ENCODE results near the gene IGFN1. TPM values are rescaled to one million over a fixed set of nuclear protein-coding genes. Genes with fewer than 3 reads are reported as not detected.

Gene IGFN1
- total and polyA plus RNA-seq, 2 donors (not counting 3 experiments of a cell fraction or from before 2014, with no cell fraction given): not detected

- H4K20me1 ChIP-seq (replicated peaks; ENCODE audit: control insufficient read depth, extremely low read depth, insufficient read depth, low read length): no peaks in the 10 kb centered on the region
- no peaks in the 10 kb centered on the region for H3K36me3 ChIP-seq (ENCODE audit: control insufficient read depth in 2 of 2, extremely low read depth in 1 of 2, insufficient read depth in 2 of 2, low read length in 2 of 2)
- no TSS peak for BruUV-seq (replicated peaks)
- H3K79me2 ChIP-seq (ENCODE audit: control insufficient read depth, insufficient read depth, low read length): no peaks in the 10 kb centered on the region
- H2AFZ ChIP-seq (ENCODE audit: low read depth, low read length): peak overlapping the region; percentile 99
- H3K4me3 ChIP-seq (replicated peaks in 1 of 3; ENCODE audit: insufficient read depth in 1 of 3, low read depth in 1 of 3, low read length in 3 of 3): peak overlapping the region; percentile 51 to 57 (median 55)
- DNase-seq (ENCODE audit: low read depth, low spot score) (peak; percentile 40), FAIRE-seq (peak; percentile 53)
- H3K27me3 ChIP-seq (ENCODE audit: control insufficient read depth in 2 of 2, insufficient read depth in 2 of 2, low read length in 2 of 2): peaks cover 11% of the 10 kb centered on the region in 2 experiments
- H3K9me1 ChIP-seq (replicated peaks; ENCODE audit: control insufficient read depth, extremely low read depth, insufficient read depth, low read length): no peaks in the 10 kb centered on the region
- H3K4me2 ChIP-seq (ENCODE audit: insufficient read depth, low read length): peak overlapping the region; percentile 69
- peak overlapping the region; percentile 67 for H3K9ac ChIP-seq (replicated peaks; ENCODE audit: extremely low read depth, insufficient read depth, low read length)
- intact Hi-C loops (cut with micrococcal nuclease) (no loop called here), dilution Hi-C loops (cut with MboI; ENCODE audit: extremely low pct_ligation_motif_present, low sequenced_read_pairs) (no loop called here)
- H3K4me1 ChIP-seq (ENCODE audit: control insufficient read depth, extremely low read depth, insufficient read depth, low read length): peaks cover 9% of the 10 kb centered on the region
- no peaks in the 10 kb centered on the region for H3K9me3 ChIP-seq (replicated peaks; ENCODE audit: control insufficient read depth, insufficient read depth, low read length)
- TF ChIP-seq CTCF (IDR thresholded peaks at IDR 0.05; ENCODE audit: extremely low read depth in 1 of 2, insufficient read depth in 1 of 2, low read depth in 1 of 2, low read length in 2 of 2) (peak; percentile 24 to 56), JUN (IDR thresholded peaks at IDR 0.05; ENCODE audit: borderline replicate concordance, insufficient read depth, insufficient read length, low read depth) (no peak)
- ChIA-PET POLR2A (interaction anchor here (0.7 kb wide), 1 partner anchor 192 kb away, joined by 6 read pairs; no protein-coding TSS in a partner anchor), CTCF (interaction anchor here (1.3 to 2.2 kb wide), 4 partner anchors 10 to 22 kb away, joined by 3 to 15 read pairs (median 5); partner anchors contain the start of gene TMEM9)
- H3K27ac ChIP-seq (ENCODE audit: insufficient read depth, low read depth, low read length): no peak overlapping the region
Measured at GRCh38 chr1:201171063-201172036, 19.3 kb upstream of the IGFN1 start.

- no peak for FAIRE-seq
- Histone ChIP-seq H3K9me3 (replicated peaks; ENCODE audit: control insufficient read depth, insufficient read depth, low read length) (no peaks in the 10 kb centered on the region), H3K9ac (replicated peaks; ENCODE audit: extremely low read depth, insufficient read depth, low read length) (no peak overlapping the region), H3K27me3 (ENCODE audit: control insufficient read depth in 2 of 2, insufficient read depth in 2 of 2, low read length in 2 of 2) (peaks cover 8 to 13% of the 10 kb centered on the region in 2 experiments), H3K79me2 (ENCODE audit: control insufficient read depth, insufficient read depth, low read length) (no peaks in the 10 kb centered on the region), H3K4me3 (replicated peaks in 1 of 3; ENCODE audit: insufficient read depth in 1 of 3, low read depth in 1 of 3, low read length in 3 of 3) (no peak overlapping the region), H3K9me1 (replicated peaks; ENCODE audit: control insufficient read depth, extremely low read depth, insufficient read depth, low read length) (no peaks in the 10 kb centered on the region), H3K4me1 (ENCODE audit: control insufficient read depth, extremely low read depth, insufficient read depth, low read length) (peaks cover 9% of the 10 kb centered on the region), H2AFZ (ENCODE audit: low read depth, low read length) (no peak overlapping the region), H3K4me2 (ENCODE audit: insufficient read depth, low read length) (no peak overlapping the region), H3K36me3 (ENCODE audit: control insufficient read depth in 2 of 2, extremely low read depth in 1 of 2, insufficient read depth in 2 of 2, low read length in 2 of 2) (no peaks in the 10 kb centered on the region), H3K27ac (ENCODE audit: insufficient read depth, low read depth, low read length) (no peak overlapping the region), H4K20me1 (replicated peaks; ENCODE audit: control insufficient read depth, extremely low read depth, insufficient read depth, low read length) (no peaks in the 10 kb centered on the region)
- TF ChIP-seq EZH2 (IDR thresholded peaks at IDR 0.05; ENCODE audit: borderline replicate concordance, low read depth, low read length, severe bottlenecking): no peak
- TF ChIP-seq JUN (IDR thresholded peaks at IDR 0.05; ENCODE audit: borderline replicate concordance, insufficient read depth, insufficient read length, low read depth): no peak
- no peak for TF ChIP-seq CTCF (IDR thresholded peaks at IDR 0.05; ENCODE audit: extremely low read depth in 1 of 2, insufficient read depth in 1 of 2, low read depth in 1 of 2, low read length in 2 of 2)
- TF ChIP-seq POLR2A (IDR thresholded peaks at IDR 0.05; ENCODE audit: low read depth, low read length): no peak
- no peak for TF ChIP-seq MAX (IDR thresholded peaks at IDR 0.05; ENCODE audit: insufficient read depth, insufficient read length)
- no peak for TF ChIP-seq GATA2 (IDR thresholded peaks at IDR 0.05; ENCODE audit: insufficient read depth, insufficient read length, low read depth, low read length)
- TF ChIP-seq POLR2AphosphoS5 (IDR thresholded peaks at IDR 0.05; ENCODE audit: insufficient read depth, low read depth, low read length): no peak
- no peak for TF ChIP-seq FOS (IDR thresholded peaks at IDR 0.05; ENCODE audit: borderline replicate concordance, insufficient read depth, low read length)
- no peak for TF ChIP-seq MYC (IDR thresholded peaks at IDR 0.05; ENCODE audit: low read depth, low read length)
- ChIA-PET POLR2A (interaction anchor here (0.5 kb wide), 1 partner anchor 70 kb away, joined by 3 read pairs; no protein-coding TSS in a partner anchor), CTCF (interaction anchor here (1.3 to 1.9 kb wide), 2 partner anchors 12 to 23 kb away, joined by 4 to 6 read pairs; no protein-coding TSS in a partner anchor)
- intact Hi-C loops (cut with micrococcal nuclease) (no loop called here), dilution Hi-C loops (cut with MboI; ENCODE audit: extremely low pct_ligation_motif_present, low sequenced_read_pairs) (no loop called here)
- no peak for DNase-seq (ENCODE audit: low read depth, low spot score)
- BruUV-seq (replicated peaks): no TSS peak
Measured at GRCh38 chr1:201172326-201172725, 18.3 kb upstream of the IGFN1 start.

Data from endothelial cell of umbilical vein (primary cell).